ENCODE results near the gene ADPRM.
"Not testable (repeated sequence)": the region's sequence is repeated elsewhere in the genome, so short reads cannot be mapped to it uniquely, and the experiment has no call there.

The ADPRM gene

GRCh38 chr17:10681866-10682446, 15.4 kb upstream of the ADPRM start:
- no peaks in the 10 kb centered on the region for H3K79me1 ChIP-seq (ENCODE audit: low read length)
- no peak overlapping the region for H2BK5ac ChIP-seq (ENCODE audit: low read depth, low read length, poor library complexity)
- H2BK12ac ChIP-seq (ENCODE audit: low read length): no peak overlapping the region
- no peak overlapping the region for H3K27ac ChIP-seq (ENCODE audit: low read depth, low read length)
- H2AFZ ChIP-seq (ENCODE audit: insufficient read depth, low read length, poor library complexity): no peak overlapping the region
- no CpG with 5 or more reads among the region's 7 CpGs for WGBS (ENCODE audit: extremely low coverage, insufficient coverage, insufficient read length)
- H4K12ac ChIP-seq (ENCODE audit: low read depth, low read length): no peak overlapping the region
- no peak overlapping the region for H3K23ac ChIP-seq (ENCODE audit: low read length)
- H3K9ac ChIP-seq (ENCODE audit: low read length): no peak overlapping the region
- H3K27me3 ChIP-seq (ENCODE audit: insufficient read depth, low read length): no peaks in the 10 kb centered on the region
- no peak overlapping the region for H3K4me2 ChIP-seq (ENCODE audit: low read length)
- no peak overlapping the region for H3K14ac ChIP-seq (ENCODE audit: low read length)
- no peak overlapping the region for H4K8ac ChIP-seq (ENCODE audit: low read depth, low read length)
- no peak overlapping the region for H3K4ac ChIP-seq (ENCODE audit: low read depth, low read length)
- no peak overlapping the region for H3K18ac ChIP-seq (ENCODE audit: low read length)
- peaks cover 23 to 34% of the 10 kb centered on the region in 2 experiments for H3K36me3 ChIP-seq (ENCODE audit: control insufficient read depth in 1 of 2, insufficient read depth in 2 of 2, low read length in 2 of 2)
- peaks cover 0 to 3% of the 10 kb centered on the region in 2 experiments for H3K4me1 ChIP-seq (ENCODE audit: control insufficient read depth in 1 of 2, insufficient read depth in 2 of 2, low read length in 2 of 2)
- no peak overlapping the region for H2AK5ac ChIP-seq (ENCODE audit: low read length)
- H3K79me2 ChIP-seq (ENCODE audit: control insufficient read depth, insufficient read depth, low read length, poor library complexity): no peaks in the 10 kb centered on the region
- H2BK120ac ChIP-seq (ENCODE audit: insufficient read depth, low read length, poor library complexity): no peak overlapping the region
- H4K91ac ChIP-seq (ENCODE audit: low read depth, low read length): no peak overlapping the region
- no peaks in the 10 kb centered on the region for H3K9me3 ChIP-seq (ENCODE audit: insufficient read depth, low read depth, low read length)
- H3K4me3 ChIP-seq (ENCODE audit: low read depth, low read length): no peak overlapping the region
- peak; percentile 55 to 80 for DNase-seq

- Histone ChIP-seq H3K23ac (ENCODE audit: low read length) (no peak overlapping the region), H2BK12ac (ENCODE audit: low read length) (no peak overlapping the region), H3K27ac (ENCODE audit: low read depth, low read length) (no peak overlapping the region), H3K4me2 (ENCODE audit: low read length) (no peak overlapping the region), H3K4ac (ENCODE audit: low read depth, low read length) (no peak overlapping the region), H3K36me3 (ENCODE audit: control insufficient read depth in 1 of 2, insufficient read depth in 2 of 2, low read length in 2 of 2) (peaks cover 21 to 29% of the 10 kb centered on the region in 2 experiments), H2AK5ac (ENCODE audit: low read length) (no peak overlapping the region), H3K27me3 (ENCODE audit: insufficient read depth, low read length) (no peaks in the 10 kb centered on the region), H3K9me3 (ENCODE audit: insufficient read depth, low read depth, low read length) (no peaks in the 10 kb centered on the region), H3K4me1 (ENCODE audit: control insufficient read depth in 1 of 2, insufficient read depth in 2 of 2, low read length in 2 of 2) (peaks cover 0 to 3% of the 10 kb centered on the region in 2 experiments), H4K8ac (ENCODE audit: low read depth, low read length) (no peak overlapping the region), H2BK120ac (ENCODE audit: insufficient read depth, low read length, poor library complexity) (no peak overlapping the region), H4K12ac (ENCODE audit: low read depth, low read length) (no peak overlapping the region), H3K79me2 (ENCODE audit: control insufficient read depth, insufficient read depth, low read length, poor library complexity) (no peaks in the 10 kb centered on the region), H3K9ac (ENCODE audit: low read length) (no peak overlapping the region), H3K18ac (ENCODE audit: low read length) (no peak overlapping the region), H2AFZ (ENCODE audit: insufficient read depth, low read length, poor library complexity) (no peak overlapping the region), H3K4me3 (ENCODE audit: low read depth, low read length) (no peak overlapping the region), H3K14ac (ENCODE audit: low read length) (no peak overlapping the region), H2BK5ac (ENCODE audit: low read depth, low read length, poor library complexity) (no peak overlapping the region), H4K91ac (ENCODE audit: low read depth, low read length) (no peak overlapping the region), H3K79me1 (ENCODE audit: low read length) (no peaks in the 10 kb centered on the region)
- WGBS (ENCODE audit: extremely low coverage, insufficient coverage, insufficient read length): no CpG with 5 or more reads among the region's 2 CpGs
- DNase-seq: peak in 1 of 2 donors; percentile 54
These were observed 13.5 kb upstream of the ADPRM start for GRCh38 chr17:10683853-10684252.

GRCh38 chr17:10687499-10687898, 9.9 kb upstream of the ADPRM start:
- H3K79me1 ChIP-seq (ENCODE audit: low read length): no peaks in the 10 kb centered on the region
- H2BK5ac ChIP-seq (ENCODE audit: low read depth, low read length, poor library complexity): no peak overlapping the region
- H3K4me3 ChIP-seq (ENCODE audit: low read depth, low read length): no peak overlapping the region
- DNase-seq: no peak
- H3K14ac ChIP-seq (ENCODE audit: low read length): no peak overlapping the region
- H3K27ac ChIP-seq (ENCODE audit: low read depth, low read length): no peak overlapping the region
- H3K23ac ChIP-seq (ENCODE audit: low read length): no peak overlapping the region
- no peak overlapping the region for H2AK5ac ChIP-seq (ENCODE audit: low read length)
- H3K36me3 ChIP-seq (ENCODE audit: control insufficient read depth in 1 of 2, insufficient read depth in 2 of 2, low read length in 2 of 2): peaks cover 15 to 24% of the 10 kb centered on the region in 2 experiments
- H3K4ac ChIP-seq (ENCODE audit: low read depth, low read length): no peak overlapping the region
- no CpG with 5 or more reads among the region's 2 CpGs for WGBS (ENCODE audit: extremely low coverage, insufficient coverage, insufficient read length)
- no peaks in the 10 kb centered on the region for H3K9me3 ChIP-seq (ENCODE audit: insufficient read depth, low read depth, low read length)
- no peak overlapping the region for H4K8ac ChIP-seq (ENCODE audit: low read depth, low read length)
- no peak overlapping the region for H3K9ac ChIP-seq (ENCODE audit: low read length)
- H4K12ac ChIP-seq (ENCODE audit: low read depth, low read length): no peak overlapping the region
- H3K18ac ChIP-seq (ENCODE audit: low read length): no peak overlapping the region
- no peaks in the 10 kb centered on the region for H3K27me3 ChIP-seq (ENCODE audit: insufficient read depth, low read length)
- H2AFZ ChIP-seq (ENCODE audit: insufficient read depth, low read length, poor library complexity): no peak overlapping the region
- no peak overlapping the region for H2BK120ac ChIP-seq (ENCODE audit: insufficient read depth, low read length, poor library complexity)
- H4K91ac ChIP-seq (ENCODE audit: low read depth, low read length): no peak overlapping the region
- no peak overlapping the region for H2BK12ac ChIP-seq (ENCODE audit: low read length)
- no peaks in the 10 kb centered on the region for H3K79me2 ChIP-seq (ENCODE audit: control insufficient read depth, insufficient read depth, low read length, poor library complexity)
- H3K4me2 ChIP-seq (ENCODE audit: low read length): no peak overlapping the region
- no peaks in the 10 kb centered on the region for H3K4me1 ChIP-seq (ENCODE audit: control insufficient read depth in 1 of 2, insufficient read depth in 2 of 2, low read length in 2 of 2)

- H3K4me3 ChIP-seq (ENCODE audit: low read depth, low read length); H3K4me1 ChIP-seq (ENCODE audit: control insufficient read depth in 1 of 2, insufficient read depth in 2 of 2, low read length in 2 of 2); H3K14ac ChIP-seq (ENCODE audit: low read length); H2AK5ac ChIP-seq (ENCODE audit: low read length); H2BK5ac ChIP-seq (ENCODE audit: low read depth, low read length, poor library complexity); H3K9ac ChIP-seq (ENCODE audit: low read length); H3K4ac ChIP-seq (ENCODE audit: low read depth, low read length); H2BK120ac ChIP-seq (ENCODE audit: insufficient read depth, low read length, poor library complexity); H2AFZ ChIP-seq (ENCODE audit: insufficient read depth, low read length, poor library complexity); H3K9me3 ChIP-seq (ENCODE audit: insufficient read depth, low read depth, low read length); H3K18ac ChIP-seq (ENCODE audit: low read length); H3K27ac ChIP-seq (ENCODE audit: low read depth, low read length); H3K27me3 ChIP-seq (ENCODE audit: insufficient read depth, low read length); H4K8ac ChIP-seq (ENCODE audit: low read depth, low read length); H2BK12ac ChIP-seq (ENCODE audit: low read length); H3K79me2 ChIP-seq (ENCODE audit: control insufficient read depth, insufficient read depth, low read length, poor library complexity); H3K23ac ChIP-seq (ENCODE audit: low read length); H4K91ac ChIP-seq (ENCODE audit: low read depth, low read length); H4K12ac ChIP-seq (ENCODE audit: low read depth, low read length); H3K79me1 ChIP-seq (ENCODE audit: low read length): not testable (repeated sequence)
- peak; percentile 42 to 58 for DNase-seq
- peaks cover 8 to 18% of the 10 kb centered on the region in 2 experiments for H3K36me3 ChIP-seq (ENCODE audit: control insufficient read depth in 1 of 2, insufficient read depth in 2 of 2, low read length in 2 of 2)
- no CpG with 5 or more reads among the region's 17 CpGs for WGBS (ENCODE audit: extremely low coverage, insufficient coverage, insufficient read length)
- H3K4me2 ChIP-seq (ENCODE audit: low read length): peak overlapping the region; percentile 78
These were observed 1.5 kb upstream of the ADPRM start for GRCh38 chr17:10695875-10696407.

Measured in trophoblast cell (in vitro differentiated cells and primary cell).